ENCODE measurements around the gene FECH.

GRCh38 chr18:57533868-57534510 is 52.5 kb downstream of the FECH start:
- TF ChIP-seq POLR2A (IDR thresholded peaks at IDR 0.05) (no peak), CTCF (IDR thresholded peaks at IDR 0.05 in 4 of 5, conservative IDR thresholded peaks at IDR 0.05 in 1 of 5) (no peak)

All from gastrocnemius medialis (tissue), 4 donors.